DOHH2 (cell line): ENCODE measurements around the gene NRL.

Experiments used
- EZH2phosphoT487 ChIP-seq: fragments of 200-600 bp; sonication (generic); IDR thresholded peaks from 2 replicates; pipeline ENCODE4 v1.6.1; 2017; ENCODE audit warnings: borderline replicate concordance, mild to moderate bottlenecking, antibody characterized with exemption, low read length, moderate library complexity, mixed read lengths
- TF ChIP-seq, protein P1 (sequence below): fragments of 200-600 bp; sonication (generic); IDR thresholded peaks from one replicate; pipeline ENCODE4 v1.5.1; 2014; ENCODE audit warnings: antibody characterized with exemption, mild to moderate bottlenecking, low read depth, low read length; ENCODE audit not compliant: poor library complexity, severe bottlenecking

DNA sequence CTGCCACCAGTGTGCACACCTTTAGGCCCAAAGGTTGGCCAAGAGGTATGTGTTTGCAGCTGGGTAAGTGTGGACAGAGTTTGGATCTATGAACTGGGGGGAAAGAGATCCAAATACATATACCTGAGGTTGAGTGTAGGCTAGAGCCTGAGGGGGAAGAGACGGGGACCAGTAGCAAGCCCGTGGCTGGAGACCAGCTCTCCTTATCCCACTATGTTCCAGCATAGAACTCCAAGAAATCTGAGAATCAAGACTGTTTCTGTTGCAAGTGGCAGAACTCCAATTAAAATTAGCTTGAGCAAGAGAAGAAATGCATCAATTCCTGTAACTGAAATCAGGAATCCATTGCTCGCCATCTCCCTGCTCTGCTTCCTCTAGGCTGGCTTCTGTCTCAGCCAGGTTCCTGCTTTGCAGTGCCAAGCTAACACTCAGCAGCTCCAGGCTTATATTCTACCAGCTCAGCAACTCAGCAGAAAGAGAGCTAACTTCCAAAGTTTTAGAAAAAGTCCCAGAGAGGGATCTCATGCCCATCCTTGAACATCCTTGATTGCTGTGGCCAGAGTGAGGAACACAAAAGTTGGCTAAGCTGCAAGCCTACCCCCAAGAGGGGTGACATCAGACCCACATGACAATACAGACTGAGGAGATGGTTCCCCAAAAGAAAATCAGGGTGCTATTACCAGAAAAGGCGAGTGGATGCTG, 22.1 kb downstream of the NRL start:
- TF ChIP-seq, protein P1, sequence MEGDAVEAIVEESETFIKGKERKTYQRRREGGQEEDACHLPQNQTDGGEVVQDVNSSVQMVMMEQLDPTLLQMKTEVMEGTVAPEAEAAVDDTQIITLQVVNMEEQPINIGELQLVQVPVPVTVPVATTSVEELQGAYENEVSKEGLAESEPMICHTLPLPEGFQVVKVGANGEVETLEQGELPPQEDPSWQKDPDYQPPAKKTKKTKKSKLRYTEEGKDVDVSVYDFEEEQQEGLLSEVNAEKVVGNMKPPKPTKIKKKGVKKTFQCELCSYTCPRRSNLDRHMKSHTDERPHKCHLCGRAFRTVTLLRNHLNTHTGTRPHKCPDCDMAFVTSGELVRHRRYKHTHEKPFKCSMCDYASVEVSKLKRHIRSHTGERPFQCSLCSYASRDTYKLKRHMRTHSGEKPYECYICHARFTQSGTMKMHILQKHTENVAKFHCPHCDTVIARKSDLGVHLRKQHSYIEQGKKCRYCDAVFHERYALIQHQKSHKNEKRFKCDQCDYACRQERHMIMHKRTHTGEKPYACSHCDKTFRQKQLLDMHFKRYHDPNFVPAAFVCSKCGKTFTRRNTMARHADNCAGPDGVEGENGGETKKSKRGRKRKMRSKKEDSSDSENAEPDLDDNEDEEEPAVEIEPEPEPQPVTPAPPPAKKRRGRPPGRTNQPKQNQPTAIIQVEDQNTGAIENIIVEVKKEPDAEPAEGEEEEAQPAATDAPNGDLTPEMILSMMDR, result no peak
- TF ChIP-seq EZH2phosphoT487, result no peak
